ENCODE data around the gene EFCAB14. TPM values are rescaled to one million over a fixed set of nuclear protein-coding genes. Genes with fewer than 3 reads are reported as not detected.
"Not testable (repeated sequence)": the region's sequence is repeated elsewhere in the genome, so short reads cannot be mapped to it uniquely, and the experiment has no call there.

EFCAB14 gene
- total and polyA plus RNA-seq, 7 donors: 36.9 to 72.0 (median 63.1) TPM

- no peak within 1 kb of the TSS for H3K4me3 ChIP-seq
- H3K9me3 ChIP-seq: no peaks in the 10 kb centered on the region
- H3K27ac ChIP-seq: no peak within 1 kb of the TSS
- WGBS, 2 donors: 94 to 96% methylated on average over 3 of the region's 3 CpGs
- peaks cover 0 to 26% (median 12%) of the 10 kb centered on the region in 4 donors for H3K36me3 ChIP-seq
- DNase-seq: no peak
- intact Hi-C loops (cut with DNase I): no loop called here
- peaks cover 0 to 17% (median 10%) of the 10 kb centered on the region in 4 donors for H3K4me1 ChIP-seq
- H3K27me3 ChIP-seq: no peaks in the 10 kb centered on the region
- no peak for TF ChIP-seq POLR2A (IDR thresholded peaks at IDR 0.05)
- TF ChIP-seq EP300 (IDR thresholded peaks at IDR 0.05): no peak
- TF ChIP-seq POLR2AphosphoS5 (IDR thresholded peaks at IDR 0.05): no peak
- no peak for TF ChIP-seq CTCF (IDR thresholded peaks at IDR 0.05)
Observed at GRCh38 chr1:46671554-46671953, 47.4 kb downstream of the EFCAB14 start, which contains the start of gene TEX38. Gene TEX38, plus strand, starts transcription at chr1:46671854. Its CDS starts 81 bp downstream, at chr1:46671935.

- 95 to 99% methylated on average over 1 of the region's 1 CpG for WGBS, 2 donors
- H3K4me1 ChIP-seq: peaks cover 0 to 27% (median 22%) of the 10 kb centered on the region in 4 donors
- H3K27me3 ChIP-seq: no peaks in the 10 kb centered on the region
- no peak overlapping the region for H3K27ac ChIP-seq
- TF ChIP-seq CTCF (IDR thresholded peaks at IDR 0.05): no peak
- TF ChIP-seq POLR2A (IDR thresholded peaks at IDR 0.05): no peak
- TF ChIP-seq POLR2AphosphoS5 (IDR thresholded peaks at IDR 0.05): no peak
- no peak for TF ChIP-seq EP300 (IDR thresholded peaks at IDR 0.05)
- no peaks in the 10 kb centered on the region for H3K9me3 ChIP-seq
- no peak for DNase-seq
- H3K4me3 ChIP-seq: no peak overlapping the region
- intact Hi-C loops (cut with DNase I): no loop called here
- H3K36me3 ChIP-seq: peaks cover 0 to 16% (median 8%) of the 10 kb centered on the region in 4 donors
Observed at GRCh38 chr1:46670134-46670533, 48.8 kb downstream of the EFCAB14 start.

GRCh38 chr1:46667782-46668760, 50.8 kb downstream of the EFCAB14 start, which contains the start of gene ATPAF1:
Gene ATPAF1, minus strand, starts transcription at chr1:46668364. Its CDS starts 42 bp downstream, at chr1:46668322.
- peaks cover 0 to 27% (median 22%) of the 10 kb centered on the region in 4 donors for H3K4me1 ChIP-seq
- peaks cover 0 to 20% (median 15%) of the 10 kb centered on the region in 4 donors for H3K36me3 ChIP-seq
- intact Hi-C loops (cut with DNase I): loop anchor here (2.0 kb wide), 1 partner anchor 19 kb away; no protein-coding TSS in a partner anchor
- TF ChIP-seq CTCF (IDR thresholded peaks at IDR 0.05) (no peak), POLR2AphosphoS5 (IDR thresholded peaks at IDR 0.05) (peak in 2 of 4 donors; percentile 54 to 59)
- peak within 1 kb of the TSS; percentile 81 to 94 (median 87) for H3K27ac ChIP-seq
- H3K4me3 ChIP-seq: peak within 1 kb of the TSS; percentile 51 to 96 (median 89)
- no peaks in the 10 kb centered on the region for H3K9me3 ChIP-seq
- DNase-seq: peak; percentile 90
- H3K27me3 ChIP-seq: no peaks in the 10 kb centered on the region
- 1% methylated on average over 96 of the region's 96 CpGs for WGBS, 2 donors

GRCh38 chr1:46665983-46666382, 52.9 kb downstream of the EFCAB14 start:
- Histone ChIP-seq H3K27me3 (no peaks in the 10 kb centered on the region), H3K4me3 (no peak overlapping the region), H3K27ac (no peak overlapping the region), H3K36me3 (peaks cover 0 to 35% (median 15%) of the 10 kb centered on the region in 4 donors), H3K9me3 (no peaks in the 10 kb centered on the region), H3K4me1 (peaks cover 0 to 27% (median 22%) of the 10 kb centered on the region in 4 donors)
- WGBS, 2 donors: 70 to 88% methylated on average over 2 of the region's 2 CpGs
- TF ChIP-seq CTCF (IDR thresholded peaks at IDR 0.05): no peak
- no peak for TF ChIP-seq EP300 (IDR thresholded peaks at IDR 0.05)
- no peak for TF ChIP-seq POLR2AphosphoS5 (IDR thresholded peaks at IDR 0.05)
- TF ChIP-seq POLR2A (IDR thresholded peaks at IDR 0.05): no peak
- intact Hi-C loops (cut with DNase I): no loop called here
- DNase-seq: no peak

GRCh38 chr1:46662919-46663318, 56.0 kb downstream of the EFCAB14 start:
- intact Hi-C loops (cut with DNase I); H3K9me3 ChIP-seq; H3K27me3 ChIP-seq; H3K4me3 ChIP-seq; H3K27ac ChIP-seq; DNase-seq: not testable (repeated sequence)
- Histone ChIP-seq H3K4me1 (peaks cover 0 to 22% (median 21%) of the 10 kb centered on the region in 4 donors), H3K36me3 (peaks cover 0 to 53% (median 21%) of the 10 kb centered on the region in 4 donors)
- 95 to 99% methylated on average over 5 of the region's 5 CpGs for WGBS, 2 donors

- intact Hi-C loops (cut with DNase I); H3K4me3 ChIP-seq; H3K9me3 ChIP-seq; DNase-seq; H3K27ac ChIP-seq; H3K27me3 ChIP-seq: not testable (repeated sequence)
- Histone ChIP-seq H3K4me1 (peaks cover 0 to 17% (median 2%) of the 10 kb centered on the region in 4 donors), H3K36me3 (peaks cover 0 to 63% (median 24%) of the 10 kb centered on the region in 4 donors)
- WGBS, 2 donors: 88 to 90% methylated on average over 5 of the region's 5 CpGs
Observed at GRCh38 chr1:46660116-46660515, 58.8 kb downstream of the EFCAB14 start.

All from sigmoid colon (tissue), 7 donors.